GM18951 (cell line): ENCODE results near the gene NQO1.

Experiments used
- POLR2A ChIP-seq: IDR thresholded peaks from 4 replicates; pipeline ENCODE4 v1.6.1; 2011; ENCODE audit warnings: mild to moderate bottlenecking; ENCODE audit not compliant: insufficient read length, insufficient read depth; ENCODE audit errors: extremely low read depth
- in situ Hi-C: fragments of 300-500 bp; cut with MboI; formaldehyde crosslinking; loops from one replicate; pipeline ENCODE4 v1.12.0; 2022; ENCODE audit warnings: low sequenced_read_pairs, mixed read lengths, inconsistent platforms; ENCODE audit not compliant: unreplicated experiment

Gene NQO1

GRCh38 chr16:69707920-69708683 is 18.3 kb downstream of the NQO1 start:
- no peak for TF ChIP-seq POLR2A

GRCh38 chr16:69706975-69707340 is 19.4 kb downstream of the NQO1 start:
- in situ Hi-C loops, result no loop called here
- TF ChIP-seq POLR2A, result no peak

More at GRCh38 chr16:69707920-69708683, 18.3 kb downstream of the NQO1 start:
- in situ Hi-C loops, result no loop called here

GRCh38 chr16:69706256-69706974 is 19.9 kb downstream of the NQO1 start:
- in situ Hi-C loops, result no loop called here
- TF ChIP-seq POLR2A, result no peak

GRCh38 chr16:69703638-69704037 is 22.7 kb downstream of the NQO1 start:
- in situ Hi-C loops, result no loop called here
- no peak for TF ChIP-seq POLR2A

GRCh38 chr16:69701866-69702265 is 24.5 kb downstream of the NQO1 start:
- no peak for TF ChIP-seq POLR2A
- in situ Hi-C loops, result no loop called here

DNA sequence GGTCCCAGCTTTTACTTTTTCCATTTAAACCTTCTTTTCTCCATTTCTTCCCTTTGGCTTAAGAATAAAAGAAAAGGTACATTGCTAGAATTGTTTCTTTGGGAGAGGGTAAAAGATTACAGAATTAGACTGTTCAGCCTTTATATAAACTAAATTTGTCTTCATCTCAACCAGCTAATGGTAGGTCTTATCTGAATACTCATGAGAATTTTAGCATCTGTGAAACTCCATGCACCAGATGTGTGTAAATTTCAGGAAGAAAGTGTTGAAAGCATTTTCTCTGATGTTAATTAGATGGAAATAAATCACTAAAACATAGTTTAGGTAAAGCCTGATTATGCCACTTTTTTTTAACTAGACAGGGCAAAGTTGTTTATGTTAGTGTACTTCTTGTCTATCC is 24.9 kb downstream of the NQO1 start:
- TF ChIP-seq POLR2A, result no peak
- in situ Hi-C loops, result no loop called here

- in situ Hi-C loops, result no loop called here
- no peak for TF ChIP-seq POLR2A
Measured at GRCh38 chr16:69699915-69700314, 26.4 kb downstream of the NQO1 start.

DNA sequence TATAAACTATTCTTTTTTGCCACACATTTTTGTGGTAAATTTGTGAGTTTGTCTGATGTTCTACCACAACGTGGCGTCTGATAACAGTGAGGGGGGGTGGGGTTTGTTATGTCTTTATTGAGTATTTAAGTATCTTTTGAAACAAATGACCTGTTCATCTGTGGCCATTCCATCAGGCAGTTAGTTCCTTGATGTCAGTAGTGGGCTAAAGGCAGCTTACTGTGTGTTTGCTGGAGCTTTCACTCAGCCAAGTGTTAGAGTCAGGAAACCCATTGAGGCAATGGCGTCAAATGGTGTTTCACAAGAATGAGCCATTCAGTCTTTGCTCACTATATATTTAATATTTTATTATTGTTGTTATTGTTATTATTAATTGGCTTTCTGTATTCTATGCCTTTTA is 28.0 kb downstream of the NQO1 start:
- TF ChIP-seq POLR2A, result no peak
- in situ Hi-C loops, result no loop called here

- in situ Hi-C loops, result no loop called here
- TF ChIP-seq POLR2A, result no peak
Measured at GRCh38 chr16:69693916-69694315, 32.4 kb downstream of the NQO1 start.

- no peak for TF ChIP-seq POLR2A
- in situ Hi-C loops, result no loop called here
Measured at GRCh38 chr16:69691980-69692911, 34.1 kb downstream of the NQO1 start.

DNA sequence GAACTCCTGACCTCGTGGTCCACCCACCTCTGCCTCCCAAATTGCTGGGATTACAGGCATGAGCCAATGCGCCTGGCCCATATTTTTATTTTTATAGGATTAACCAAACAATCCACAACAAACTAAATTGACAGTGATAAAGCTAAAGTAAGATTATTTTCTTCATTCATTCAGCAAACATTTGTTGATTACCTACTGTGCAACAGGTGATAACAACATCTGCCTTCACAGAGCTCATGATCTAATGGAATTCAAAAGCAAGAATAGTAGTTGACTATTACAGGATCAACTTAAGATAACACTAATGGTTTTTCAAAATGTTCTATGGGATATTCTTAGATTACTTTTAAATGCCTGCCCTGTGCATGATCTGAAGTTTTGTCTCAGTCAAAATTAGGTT is 37.8 kb downstream of the NQO1 start:
- in situ Hi-C loops, result no loop called here

DNA sequence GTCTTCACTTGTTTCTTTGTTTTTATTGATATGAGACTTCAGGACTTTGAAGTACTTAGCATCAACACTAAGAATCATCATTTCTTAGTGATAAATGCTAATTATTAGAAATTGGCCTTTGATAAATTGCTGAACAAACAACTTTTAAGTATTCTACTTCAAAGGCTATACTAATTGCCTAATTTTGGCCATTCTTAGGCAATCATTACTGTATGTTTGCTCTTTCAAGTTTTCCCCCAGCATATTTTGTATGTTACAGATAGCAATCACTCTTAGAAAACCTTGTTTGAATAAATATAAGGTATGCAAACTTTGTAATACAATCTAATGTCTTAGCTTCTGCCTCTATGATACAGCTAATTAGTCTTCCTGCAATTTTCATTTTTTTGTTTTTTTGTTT is 46.0 kb downstream of the NQO1 start:
- no peak for TF ChIP-seq POLR2A

More for the DNA sequence above, 37.8 kb downstream of the NQO1 start:
- TF ChIP-seq POLR2A, result no peak

More for the DNA sequence above, 46.0 kb downstream of the NQO1 start:
- in situ Hi-C loops, result no loop called here
